SK-N-SH treated with all-trans-retinoic acid at 6 μM for 48 hours (cell line): ENCODE measurements around the gene INPP4B.

Source experiments
- ATAC-seq: fragments of 200-7000 bp; cut with Tn5 transposase; 3 replicates; pipeline ENCODE4 v1.9.1; 2020; ENCODE audit warnings: mild to moderate bottlenecking, moderate library complexity
- ARNTL ChIP-seq: fragments of 450-650 bp; formaldehyde crosslinking; IDR thresholded peaks from 2 replicates; pipeline ENCODE4 v1.5.0; 2020; ENCODE audit warnings: low read depth, mild to moderate bottlenecking, moderate library complexity, borderline replicate concordance
- BACH2 ChIP-seq: fragments of 250-450 bp; sonication (Bioruptor Pico); IDR thresholded peaks from 2 replicates; pipeline ENCODE4 v1.9.0; 2021; ENCODE audit warnings: mild to moderate bottlenecking, borderline replicate concordance
- CREB5 ChIP-seq: fragments of 250-450 bp; sonication (Bioruptor Pico); IDR thresholded peaks from 2 replicates; pipeline ENCODE4 v1.5.1; 2020; ENCODE audit warnings: low read depth, mild to moderate bottlenecking, moderate library complexity
- CSDC2 ChIP-seq: fragments of 250-450 bp; sonication (Bioruptor Pico); IDR thresholded peaks from 2 replicates; pipeline ENCODE4 v1.5.0; 2020; ENCODE audit warnings: mild to moderate bottlenecking, moderate library complexity
- GLIS3 ChIP-seq: fragments of 250-450 bp; sonication (Bioruptor Pico); IDR thresholded peaks from 2 replicates; pipeline ENCODE4 v1.5.0; 2020; ENCODE audit warnings: mild to moderate bottlenecking, moderate library complexity
- ISL1 ChIP-seq: fragments of 250-450 bp; sonication (Bioruptor Pico); IDR thresholded peaks from 2 replicates; pipeline ENCODE4 v2.1.2; 2022; ENCODE audit warnings: mild to moderate bottlenecking, moderate library complexity
- OSR1 ChIP-seq: fragments of 250-450 bp; sonication (Bioruptor Pico); IDR thresholded peaks from 2 replicates; pipeline ENCODE4 v1.8.0; 2022; ENCODE audit warnings: moderate library complexity, mild to moderate bottlenecking, inconsistent platforms
- PATZ1 ChIP-seq: fragments of 250-450 bp; sonication (Bioruptor Pico); IDR thresholded peaks from 2 replicates; pipeline ENCODE4 v1.8.0; 2020; ENCODE audit warnings: mild to moderate bottlenecking, moderate library complexity, borderline replicate concordance
- POU6F1 ChIP-seq: fragments of 250-450 bp; sonication (Bioruptor Pico); IDR thresholded peaks from 2 replicates; pipeline ENCODE4 v1.8.0; 2021; ENCODE audit warnings: low read depth, mild to moderate bottlenecking, moderate library complexity, borderline replicate concordance
- PPARA ChIP-seq: fragments of 250-450 bp; sonication (Bioruptor Pico); IDR thresholded peaks from 2 replicates; pipeline ENCODE4 v1.5.0; 2020; ENCODE audit warnings: mild to moderate bottlenecking, borderline replicate concordance
- RARB ChIP-seq: fragments of 250-450 bp; sonication (Bioruptor Pico); IDR thresholded peaks from 2 replicates; pipeline ENCODE4 v1.8.0; 2021; ENCODE audit warnings: mild to moderate bottlenecking, moderate library complexity
- SNAI2 ChIP-seq: fragments of 250-450 bp; sonication (Bioruptor Pico); IDR thresholded peaks from 2 replicates; pipeline ENCODE4 v1.5.0; 2020; ENCODE audit warnings: mild to moderate bottlenecking, moderate library complexity
- TCF4 ChIP-seq: fragments of 250-450 bp; sonication (Bioruptor Pico); IDR thresholded peaks from 2 replicates; pipeline ENCODE4 v1.8.0; 2021; ENCODE audit warnings: mild to moderate bottlenecking, moderate library complexity, borderline replicate concordance
- TOX ChIP-seq: fragments of 250-450 bp; sonication (Bioruptor Pico); IDR thresholded peaks from 2 replicates; pipeline ENCODE4 v1.8.0; 2021; ENCODE audit warnings: mild to moderate bottlenecking, moderate library complexity, borderline replicate concordance
- TSHZ2 ChIP-seq: fragments of 250-450 bp; sonication (Bioruptor Pico); IDR thresholded peaks from 2 replicates; pipeline ENCODE4 v1.5.0; 2020; ENCODE audit warnings: mild to moderate bottlenecking, moderate library complexity
- ZC3H10 ChIP-seq: fragments of 250-450 bp; sonication (Bioruptor Pico); IDR thresholded peaks from 2 replicates; pipeline ENCODE4 v1.5.1; 2021; ENCODE audit warnings: mild to moderate bottlenecking, moderate library complexity
- ZFP3 ChIP-seq: fragments of 250-450 bp; sonication (Bioruptor Pico); IDR thresholded peaks from 2 replicates; pipeline ENCODE4 v1.5.0; 2020; ENCODE audit warnings: mild to moderate bottlenecking, moderate library complexity
- ZFP30 ChIP-seq: fragments of 450-650 bp; formaldehyde crosslinking; IDR thresholded peaks from 2 replicates; pipeline ENCODE4 v1.5.0; 2022; ENCODE audit warnings: mild to moderate bottlenecking, moderate library complexity
- ZNF565 ChIP-seq: fragments of 450-650 bp; formaldehyde crosslinking; conservative IDR thresholded peaks from 2 replicates; pipeline ENCODE4 v1.5.0; 2020; ENCODE audit warnings: low read depth, mild to moderate bottlenecking, moderate library complexity
- ZNF70 ChIP-seq: fragments of 450-650 bp; formaldehyde crosslinking; IDR thresholded peaks from 2 replicates; pipeline ENCODE4 v1.5.0; 2020; ENCODE audit warnings: mild to moderate bottlenecking, moderate library complexity
- ZNF8 ChIP-seq: fragments of 450-650 bp; formaldehyde crosslinking; IDR thresholded peaks from 2 replicates; pipeline ENCODE4 v1.5.0; 2020; ENCODE audit warnings: mild to moderate bottlenecking, moderate library complexity

INPP4B gene

GRCh38 chr4:142287371-142287770 lies 558.7 kb downstream of the INPP4B start (continued):
- TF ChIP-seq SNAI2 (CRISPR knock-in tag): no peak
- TF ChIP-seq CSDC2 (CRISPR knock-in tag): no peak
- TF ChIP-seq ZFP30: no peak
- no peak for TF ChIP-seq TSHZ2 (CRISPR knock-in tag)
- no peak for TF ChIP-seq ZNF565 (CRISPR knock-in tag)
- TF ChIP-seq BACH2 (CRISPR knock-in tag): no peak
- TF ChIP-seq TCF4 (CRISPR knock-in tag): no peak
- TF ChIP-seq PPARA (CRISPR knock-in tag): no peak
- TF ChIP-seq, all 23 proteins: peak for 0

GRCh38 chr4:142285222-142285583 lies 560.9 kb downstream of the INPP4B start:
- no peak for TF ChIP-seq ZNF565 (CRISPR knock-in tag)
- no peak for TF ChIP-seq ZC3H10 (CRISPR knock-in tag)
- no peak for TF ChIP-seq RARB
- no peak for TF ChIP-seq ZNF8 (CRISPR knock-in tag)
- TF ChIP-seq PPARA (CRISPR knock-in tag): no peak
- TF ChIP-seq POU6F1: no peak
- no peak for TF ChIP-seq TOX (CRISPR knock-in tag)
- TF ChIP-seq OSR1 (CRISPR knock-in tag): no peak
- TF ChIP-seq TCF4 (CRISPR knock-in tag): no peak
- no peak for TF ChIP-seq GLIS3 (CRISPR knock-in tag)
- TF ChIP-seq ZNF70 (CRISPR knock-in tag): no peak
- no peak for TF ChIP-seq ARNTL (CRISPR knock-in tag)
- TF ChIP-seq CSDC2 (CRISPR knock-in tag): no peak
- TF ChIP-seq SNAI2 (CRISPR knock-in tag): no peak
- no peak for TF ChIP-seq ISL1 (CRISPR knock-in tag)
- TF ChIP-seq ZFP3: no peak
- TF ChIP-seq, all 23 proteins: peak for 0
- no peak for ATAC-seq

GRCh38 chr4:142284402-142285221 lies 561.5 kb downstream of the INPP4B start:
- no peak for ATAC-seq
- no peak for TF ChIP-seq BACH2 (CRISPR knock-in tag)
- TF ChIP-seq ZNF565 (CRISPR knock-in tag): no peak
- no peak for TF ChIP-seq CREB5 (CRISPR knock-in tag)
- TF ChIP-seq ZFP30: no peak
- no peak for TF ChIP-seq PPARA (CRISPR knock-in tag)
- TF ChIP-seq ZNF8 (CRISPR knock-in tag): no peak
- TF ChIP-seq SNAI2 (CRISPR knock-in tag): no peak
- TF ChIP-seq ISL1 (CRISPR knock-in tag): no peak
- no peak for TF ChIP-seq TOX (CRISPR knock-in tag)
- TF ChIP-seq GLIS3 (CRISPR knock-in tag): no peak
- no peak for TF ChIP-seq CSDC2 (CRISPR knock-in tag)
- TF ChIP-seq, all 23 proteins: peak for 0

- ATAC-seq: no peak
- TF ChIP-seq CREB5 (CRISPR knock-in tag) (no peak), CSDC2 (CRISPR knock-in tag) (no peak), GLIS3 (CRISPR knock-in tag) (no peak), TSHZ2 (CRISPR knock-in tag) (no peak), SNAI2 (CRISPR knock-in tag) (no peak), TOX (CRISPR knock-in tag) (no peak), BACH2 (CRISPR knock-in tag) (no peak), RARB (no peak), PATZ1 (no peak)
Measured at GRCh38 chr4:142282870-142283431, 563.1 kb downstream of the INPP4B start.
